Measurements from ENCODE around the gene TSEN2.

Gene TSEN2

DNA sequence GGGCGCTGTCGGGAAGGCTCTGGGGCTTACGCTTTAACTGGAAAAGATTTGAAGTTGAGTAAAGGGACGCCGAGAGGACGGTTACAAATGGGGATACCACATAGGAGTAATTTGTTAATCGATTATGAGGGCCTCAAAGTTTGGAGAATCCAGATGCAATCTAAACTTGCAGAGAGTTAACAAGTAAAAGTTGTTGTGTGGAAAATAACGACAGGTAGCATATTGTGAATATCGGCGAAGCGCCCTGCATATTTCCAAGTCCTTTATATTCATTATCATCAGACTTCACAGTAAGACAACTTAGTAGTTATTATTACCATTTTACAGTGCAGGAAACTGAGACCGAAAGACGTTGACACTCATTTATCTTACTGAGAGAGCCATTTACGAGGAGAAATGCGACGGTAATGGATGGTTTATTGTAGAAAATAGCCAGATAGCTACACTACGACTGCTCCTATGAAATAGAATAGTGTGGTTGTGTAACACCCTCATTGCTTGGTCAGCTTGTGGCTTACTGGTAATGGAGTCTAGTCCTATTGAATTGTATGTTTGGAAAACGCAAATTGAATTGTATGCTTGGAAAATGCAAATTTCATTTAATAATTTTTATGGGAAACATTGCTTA lies 73.3 kb downstream of the TSEN2 start:
- no peak for DNase-seq

DNA sequence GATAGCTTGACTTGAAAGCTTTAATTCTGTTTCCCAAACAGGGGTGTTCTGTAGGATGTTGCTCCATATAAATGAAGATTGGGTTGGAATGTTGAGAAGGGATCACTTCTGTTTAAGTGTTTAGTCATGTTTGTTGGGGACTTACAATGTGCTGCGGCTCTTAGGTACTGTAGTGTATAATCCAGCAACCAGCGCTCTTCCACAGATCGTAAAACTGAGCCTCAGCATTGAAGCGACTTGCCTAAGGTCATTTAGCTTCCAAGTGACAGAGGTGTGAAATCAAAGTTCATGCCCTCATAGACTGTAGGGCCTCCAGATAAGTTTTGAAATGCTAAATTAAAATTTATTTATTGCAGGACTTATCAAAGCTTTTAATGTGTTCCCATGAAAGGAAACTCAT lies 74.4 kb downstream of the TSEN2 start:
- no peak for DNase-seq

DNA sequence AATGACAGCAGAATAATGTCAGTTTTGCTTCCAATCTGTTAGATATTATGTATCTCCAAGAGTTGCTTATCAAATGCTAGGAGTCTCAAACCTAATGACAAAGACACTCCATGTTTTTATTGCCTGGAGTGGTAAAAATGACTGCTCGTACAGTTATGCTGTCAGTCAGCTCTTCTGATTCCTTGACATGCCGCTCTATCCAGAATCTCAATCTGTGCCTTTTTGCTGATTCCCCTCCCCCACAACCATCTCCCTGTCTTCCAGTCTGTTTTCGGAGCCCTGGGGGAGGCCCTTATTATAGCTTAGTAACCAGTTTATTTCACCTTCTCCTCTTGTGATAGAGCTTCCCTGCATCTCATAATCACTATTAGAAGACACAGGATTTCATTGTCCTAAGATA lies 75.2 kb downstream of the TSEN2 start:
- no peak for DNase-seq

DNA sequence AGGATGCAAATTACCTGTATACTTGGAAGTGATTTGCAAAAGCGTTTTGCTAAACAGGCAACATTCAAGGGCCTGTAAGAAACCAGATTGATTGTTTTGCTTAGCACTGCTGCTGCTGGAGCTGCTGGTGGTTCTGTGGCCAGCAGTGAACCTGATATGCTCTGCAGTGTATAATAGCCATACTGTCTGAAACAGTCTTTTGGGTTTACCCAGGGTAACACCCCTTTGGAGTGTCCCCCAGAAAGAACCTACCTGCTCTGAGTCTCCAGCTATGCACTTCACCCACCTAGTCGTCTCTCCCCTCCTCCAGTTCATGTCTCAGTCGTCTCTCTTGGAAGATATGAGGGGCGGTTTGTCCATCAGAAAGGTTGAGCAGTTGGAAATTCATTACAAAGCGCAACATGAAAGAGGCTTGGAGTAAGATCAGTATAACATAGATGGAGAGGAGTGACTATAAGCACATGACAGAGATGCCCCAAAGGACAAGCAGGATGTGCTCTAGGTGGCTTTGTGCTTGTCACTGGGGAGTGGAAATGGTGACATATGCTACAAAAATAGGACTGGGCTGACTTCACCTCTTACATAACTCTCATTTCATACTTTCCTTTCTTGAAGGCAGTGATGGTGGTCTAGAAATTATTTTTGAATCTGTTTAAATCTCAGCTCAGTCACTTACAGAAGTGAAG lies 76.4 kb downstream of the TSEN2 start:
- no peak for DNase-seq

DNA sequence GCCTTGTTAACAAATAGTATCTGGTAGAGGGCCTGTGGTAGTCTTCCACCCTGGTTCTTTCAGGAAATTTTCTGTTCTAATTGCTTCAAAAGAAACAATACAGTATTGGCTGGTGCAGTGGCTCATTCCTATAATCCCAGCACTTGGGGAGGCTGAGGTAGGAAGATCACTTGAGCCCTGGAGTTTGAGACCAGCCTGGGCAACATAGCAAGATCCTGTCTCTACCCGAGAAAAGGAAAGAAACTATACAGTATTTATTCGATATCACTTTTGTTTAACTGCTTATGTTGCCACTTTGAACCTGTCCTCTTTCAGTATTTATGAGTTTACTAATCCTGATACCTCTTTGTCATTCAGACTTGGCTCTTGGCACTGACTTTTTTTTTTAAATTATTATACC lies 77.1 kb downstream of the TSEN2 start:
- DNase-seq, result no peak

DNA sequence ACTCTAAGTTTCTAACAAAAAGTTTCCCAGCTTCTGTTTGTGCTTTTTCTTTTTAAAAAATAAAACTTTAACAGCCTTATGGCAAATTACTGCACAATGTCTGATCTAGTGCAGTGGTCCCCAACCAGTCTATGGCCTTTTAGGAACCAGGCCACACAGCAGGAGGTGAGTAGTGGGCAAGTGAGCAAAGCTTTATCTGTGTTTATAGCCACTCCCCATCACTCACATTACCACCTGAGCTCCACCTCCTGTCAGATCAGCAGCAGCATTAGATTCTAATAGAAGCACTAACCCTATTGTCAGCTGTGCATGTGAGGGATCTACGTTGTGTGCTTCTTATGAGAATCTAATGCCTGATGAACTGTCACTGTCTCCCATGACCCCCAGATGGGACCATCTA lies 78.2 kb downstream of the TSEN2 start:
- no peak for DNase-seq

DNA sequence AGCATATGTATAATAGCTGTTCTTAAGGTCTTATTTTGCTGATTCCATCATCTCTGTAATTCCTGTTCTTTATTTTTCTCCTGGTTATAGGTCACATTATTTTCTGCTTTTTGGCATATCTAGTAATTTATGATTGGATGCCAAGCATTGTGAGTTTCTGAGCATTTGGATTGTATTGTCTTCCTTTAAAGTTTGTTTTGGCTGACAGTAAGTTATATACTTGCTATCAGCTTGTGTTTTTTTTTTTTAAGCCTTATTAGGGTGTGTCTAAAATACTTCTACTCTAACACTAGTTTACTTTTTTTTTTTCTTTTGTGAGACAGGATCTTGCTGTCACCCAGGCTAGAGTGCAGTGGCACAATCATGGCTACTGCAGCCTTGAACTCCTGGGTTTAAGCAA lies 82.7 kb downstream of the TSEN2 start:
- no peak for DNase-seq

DNA sequence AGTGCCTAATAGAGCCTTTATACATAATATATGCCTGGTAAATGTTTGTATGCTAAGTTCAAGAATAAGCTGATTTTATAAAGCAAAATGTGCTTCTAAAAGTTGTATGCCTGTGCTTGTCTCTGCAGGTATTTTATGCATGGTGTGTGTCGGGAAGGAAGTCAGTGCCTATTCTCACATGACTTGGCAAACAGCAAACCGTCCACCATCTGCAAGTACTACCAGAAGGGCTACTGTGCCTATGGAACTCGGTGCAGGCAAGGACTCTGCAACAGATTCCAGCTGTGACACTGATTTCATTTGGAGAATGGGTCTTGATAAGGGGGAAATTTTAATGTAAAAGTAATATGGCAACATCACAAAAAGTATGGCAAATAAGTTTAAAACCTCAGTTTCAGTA lies 84.5 kb downstream of the TSEN2 start:
- no peak for DNase-seq

DNA sequence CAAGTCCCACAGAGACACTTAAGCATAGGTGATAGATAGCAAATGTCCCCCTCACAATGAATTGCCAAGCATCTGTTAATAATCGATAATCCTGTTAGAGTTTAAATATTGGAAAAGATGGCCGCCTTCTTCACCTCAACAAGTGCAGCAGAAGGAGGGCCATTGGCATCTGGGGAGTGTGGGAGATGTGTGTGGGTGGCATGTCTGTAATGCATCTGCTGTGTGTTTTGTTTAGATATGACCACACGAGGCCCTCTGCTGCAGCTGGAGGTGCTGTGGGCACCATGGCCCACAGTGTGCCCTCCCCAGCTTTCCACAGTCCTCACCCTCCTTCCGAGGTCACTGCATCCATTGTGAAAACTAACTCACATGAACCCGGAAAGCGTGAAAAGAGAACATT lies 85.6 kb downstream of the TSEN2 start:
- no peak for DNase-seq

DNA sequence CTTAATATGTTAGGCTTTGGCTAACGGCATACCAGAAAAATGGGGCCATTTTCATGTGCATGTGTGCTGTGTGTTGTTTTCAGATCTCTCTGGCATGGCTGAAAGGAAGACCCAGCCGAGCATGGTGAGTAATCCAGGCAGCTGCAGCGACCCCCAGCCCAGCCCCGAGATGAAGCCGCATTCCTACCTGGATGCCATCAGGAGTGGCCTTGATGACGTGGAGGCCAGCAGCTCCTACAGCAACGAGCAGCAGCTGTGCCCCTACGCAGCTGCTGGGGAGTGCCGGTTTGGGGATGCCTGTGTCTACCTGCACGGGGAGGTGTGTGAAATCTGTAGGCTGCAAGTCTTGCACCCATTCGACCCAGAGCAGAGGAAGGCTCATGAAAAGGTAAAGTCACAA lies 87.7 kb downstream of the TSEN2 start:
- no peak for DNase-seq

DNA sequence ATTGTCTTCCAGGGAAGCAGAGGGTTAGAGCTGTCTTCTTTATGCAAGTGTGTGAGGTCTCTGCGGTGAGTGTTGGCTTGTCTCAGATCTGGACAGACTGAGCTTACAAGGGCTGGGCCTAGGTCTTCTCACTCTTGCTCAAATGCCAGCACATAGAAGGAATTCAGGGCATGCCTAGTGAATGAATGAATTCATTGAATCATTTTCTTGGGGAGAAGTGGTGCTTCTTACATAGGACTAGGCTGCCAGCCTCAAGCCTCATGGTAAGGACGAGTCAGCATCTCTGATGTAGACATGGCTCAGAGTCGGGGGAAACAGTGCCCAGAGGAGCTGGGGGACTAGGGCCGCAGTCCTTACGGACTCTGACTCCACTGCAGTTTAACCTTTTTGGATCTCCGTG lies 89.9 kb downstream of the TSEN2 start:
- no peak for DNase-seq

DNA sequence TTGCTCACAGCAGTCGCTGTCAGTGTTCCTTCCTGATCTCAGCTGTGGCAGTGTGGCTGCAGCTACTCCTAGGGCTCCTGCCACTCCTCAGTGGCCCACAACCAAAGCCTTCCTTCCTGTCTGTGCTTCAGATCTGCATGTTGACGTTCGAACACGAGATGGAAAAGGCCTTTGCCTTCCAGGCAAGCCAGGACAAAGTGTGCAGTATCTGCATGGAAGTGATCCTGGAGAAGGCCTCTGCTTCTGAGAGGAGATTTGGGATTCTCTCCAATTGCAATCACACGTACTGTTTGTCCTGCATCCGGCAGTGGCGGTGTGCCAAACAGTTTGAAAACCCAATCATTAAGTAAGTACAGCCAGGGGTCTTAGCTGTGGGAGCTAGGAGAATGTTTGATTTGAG lies 90.4 kb downstream of the TSEN2 start:
- no peak for DNase-seq

DNA sequence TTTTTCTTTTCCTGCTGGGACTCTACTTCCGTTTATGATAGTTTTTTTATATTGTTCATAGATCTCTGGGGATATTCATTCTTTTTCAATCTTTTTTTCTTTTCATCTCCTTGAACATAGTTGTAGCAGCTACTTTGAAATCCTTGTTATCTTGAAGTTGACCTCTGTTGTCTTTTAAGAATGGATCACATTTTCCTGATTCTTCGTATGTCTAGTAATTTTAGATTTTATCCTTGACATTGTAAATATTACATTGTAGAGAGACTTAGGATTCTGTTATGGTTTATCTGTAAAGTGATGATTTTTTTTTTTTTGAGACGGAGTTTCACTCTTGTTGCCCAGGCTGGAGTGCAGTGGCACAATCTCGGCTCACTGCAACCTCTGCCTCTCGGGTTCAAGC lies 93.1 kb downstream of the TSEN2 start:
- no peak for DNase-seq

DNA sequence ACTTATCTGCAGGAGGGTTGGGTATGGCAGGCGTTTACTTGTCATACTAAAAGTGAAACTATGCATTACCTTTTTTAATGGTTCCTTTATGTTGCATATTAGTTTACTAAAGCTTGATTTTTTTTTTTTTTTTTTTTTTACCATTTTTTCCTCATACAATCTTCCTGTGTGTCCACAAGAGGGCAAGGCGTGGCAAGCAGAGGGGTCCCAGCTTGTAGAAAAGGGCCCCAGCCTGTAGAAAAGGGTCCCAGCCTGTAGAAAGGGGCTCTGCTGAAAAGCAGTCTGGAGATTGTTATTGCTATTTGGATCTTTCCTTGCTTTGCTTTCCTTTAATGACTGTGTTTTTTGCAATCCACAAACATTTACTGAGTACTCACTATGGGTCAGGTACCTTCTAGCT lies 94.5 kb downstream of the TSEN2 start:
- no peak for DNase-seq

DNA sequence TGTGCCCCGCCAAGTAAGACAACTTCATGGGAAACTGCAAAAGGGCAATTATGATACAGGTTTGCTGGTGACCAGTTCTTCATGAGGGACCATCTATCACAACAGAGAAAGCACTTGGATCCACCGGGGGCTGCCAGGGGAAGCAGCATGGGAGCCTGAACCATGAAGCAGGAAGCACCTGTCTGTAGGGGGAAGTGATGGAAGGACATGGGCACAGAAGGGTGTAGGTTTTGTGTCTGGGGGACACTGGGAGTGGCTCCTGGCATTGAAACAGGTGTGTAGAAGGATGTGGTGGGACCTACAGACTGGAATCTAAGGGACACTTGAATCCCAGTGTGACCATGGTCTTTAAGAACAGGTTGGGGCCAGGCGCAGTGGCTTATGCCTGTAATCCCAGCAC lies 95.2 kb downstream of the TSEN2 start:
- no peak for DNase-seq

DNA sequence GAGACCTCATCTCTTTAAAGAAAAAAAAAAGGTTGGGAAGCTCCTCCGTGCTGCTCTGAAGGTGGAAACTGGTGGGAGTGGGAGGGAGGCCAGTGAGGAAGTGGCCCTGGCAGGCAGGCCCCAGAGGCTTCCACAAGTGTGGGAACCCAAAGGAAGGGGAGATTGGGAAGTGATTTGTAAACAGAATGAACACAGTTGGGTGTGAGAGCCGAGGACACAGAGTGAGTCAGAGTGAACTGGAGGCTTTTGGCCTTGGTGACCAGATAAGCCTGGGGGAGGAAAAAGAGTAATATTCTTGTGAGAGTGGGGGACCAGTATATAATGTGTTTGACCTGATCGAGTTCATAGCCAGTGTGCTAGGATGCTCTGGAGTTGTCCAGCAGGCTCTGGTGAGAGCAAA lies 95.6 kb downstream of the TSEN2 start:
- DNase-seq, result no peak

DNA sequence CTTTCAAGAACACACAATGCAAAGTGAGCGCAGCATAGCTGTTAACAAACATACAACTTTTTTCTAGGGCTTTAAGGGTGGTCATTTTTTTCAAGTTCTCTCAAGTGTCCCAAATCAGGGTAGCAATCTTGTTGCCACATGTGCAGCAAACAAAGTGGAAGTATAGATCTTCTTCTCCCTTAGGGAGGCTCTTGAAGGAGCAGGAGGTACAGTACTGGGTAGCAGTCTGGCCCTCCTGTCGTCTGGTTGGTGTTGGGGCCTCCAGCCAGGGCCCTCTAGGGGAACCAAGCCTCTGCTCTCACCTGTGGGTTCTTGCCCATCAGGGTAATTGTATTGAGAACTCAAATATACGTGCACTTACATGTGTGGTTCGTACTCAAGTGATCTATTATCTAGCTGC lies 98.5 kb downstream of the TSEN2 start:
- DNase-seq, result no peak

All from activated CD4-positive, alpha-beta T cell treated with anti-CD3 and anti-CD28 coated beads, Interleukin-2, amount 50 U/mL, for 4 hours (primary cell).